Progenitor cell of endocrine pancreas (in vitro differentiated cells): ENCODE results near the gene HMCES. TPM values are rescaled to one million over a fixed set of nuclear protein-coding genes. Genes with fewer than 3 reads are reported as not detected.

ENCODE experiments used
- DNase-seq: peaks from one replicate; pipeline ENCODE4 v3.0.0; 2021; ENCODE audit warnings: low spot score; ENCODE audit not compliant: unreplicated experiment
- H3K27ac Mint-ChIP-seq: 2 replicates; pipeline ENCODE4 v1.8.0; 2021; ENCODE audit warnings: mild to moderate bottlenecking, moderate library complexity, mixed read lengths
- H3K27me3 Mint-ChIP-seq: 2 replicates; pipeline ENCODE4 v1.8.0; 2021; ENCODE audit warnings: mixed read lengths
- H3K36me3 Mint-ChIP-seq: 2 replicates; pipeline ENCODE4 v1.8.0; 2022; ENCODE audit warnings: mixed read lengths; ENCODE audit not compliant: insufficient read depth
- H3K4me1 Mint-ChIP-seq: 2 replicates; pipeline ENCODE4 v1.8.0; 2021; ENCODE audit warnings: low read depth, mixed read lengths
- H3K4me3 Mint-ChIP-seq: 2 replicates; pipeline ENCODE4 v1.8.0; 2021; ENCODE audit warnings: low read depth, mild to moderate bottlenecking, moderate library complexity, mixed read lengths
- H3K9me3 Mint-ChIP-seq: 2 replicates; pipeline ENCODE4 v1.8.0; 2021; ENCODE audit warnings: low read depth, mixed read lengths
- microRNA-seq: library from miRNA; unstranded; fragments of <30 nt; microRNA quantifications from one replicate; pipeline ENCODE4 v1.1.0, GENCODE V29; 2020; ENCODE audit warnings: borderline number of aligned reads; ENCODE audit not compliant: unreplicated experiment
- total RNA-seq: library from RNA; stranded (reverse); gene quantifications from 2 replicates; pipeline ENCODE4 v1.2.1, GENCODE V29; 2021
- TF ChIP-seq, protein P1 (sequence below): fragments of 200-600 bp; sonication (generic); IDR thresholded peaks from one replicate; pipeline ENCODE4 v1.5.0; 2021; ENCODE audit warnings: antibody characterized with exemption, mild to moderate bottlenecking; ENCODE audit not compliant: unreplicated experiment

HMCES gene
- total RNA-seq, 1 donor from 2014 or later, result 35.3 TPM

DNA sequence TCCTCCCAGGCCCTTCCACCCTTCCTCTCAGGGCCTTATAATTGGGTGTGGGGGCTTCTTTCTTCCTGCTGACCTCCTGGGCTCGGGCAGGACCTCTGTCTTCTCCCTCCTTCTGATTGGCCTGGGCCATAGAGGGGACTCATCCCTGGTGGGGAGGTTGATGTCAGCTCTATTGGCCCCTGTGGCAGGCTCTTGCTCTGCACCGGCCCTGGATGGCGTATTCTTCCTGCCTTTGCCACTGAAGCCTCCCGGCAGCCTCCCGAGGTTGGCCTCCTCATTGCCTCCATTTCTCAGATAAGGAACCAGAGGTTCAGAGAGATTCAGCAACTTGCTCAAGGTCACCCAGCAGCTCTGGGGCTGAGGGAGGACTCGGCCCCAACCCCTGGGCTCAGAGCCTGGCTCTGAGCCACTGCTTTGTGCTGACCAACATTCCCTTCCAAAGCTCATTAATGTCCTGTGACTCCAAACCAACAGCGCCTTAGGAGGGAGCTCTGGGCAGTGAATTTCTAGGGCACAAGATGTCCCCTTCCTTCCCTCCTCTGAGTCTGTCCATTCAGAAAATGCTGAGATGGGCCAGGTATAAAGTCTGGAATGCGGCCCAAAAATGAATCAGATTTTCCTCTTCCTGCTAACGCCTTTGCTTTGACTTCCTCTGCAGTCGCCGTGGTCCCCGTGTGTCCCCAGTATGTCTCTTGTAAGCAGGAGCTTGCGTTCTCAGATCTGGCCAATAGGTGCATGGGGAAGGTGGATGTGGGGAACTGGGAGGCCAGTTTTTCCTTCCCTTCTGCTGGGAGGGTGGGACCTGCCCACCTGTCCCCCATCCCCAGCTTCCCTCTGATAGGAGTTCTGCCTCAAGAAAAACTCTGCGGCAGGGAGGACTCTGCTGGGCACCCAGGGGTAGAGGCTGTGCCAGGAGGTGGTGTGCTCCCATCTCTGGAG is 74.2 kb downstream of the HMCES start:
- no peaks in the 10 kb centered on the region for H3K9me3 Mint-ChIP-seq
- no peak overlapping the region for H3K4me3 Mint-ChIP-seq
- H3K27me3 Mint-ChIP-seq, result peaks cover 3% of the 10 kb centered on the region
- H3K36me3 Mint-ChIP-seq, result no peaks in the 10 kb centered on the region
- TF ChIP-seq, protein P1, sequence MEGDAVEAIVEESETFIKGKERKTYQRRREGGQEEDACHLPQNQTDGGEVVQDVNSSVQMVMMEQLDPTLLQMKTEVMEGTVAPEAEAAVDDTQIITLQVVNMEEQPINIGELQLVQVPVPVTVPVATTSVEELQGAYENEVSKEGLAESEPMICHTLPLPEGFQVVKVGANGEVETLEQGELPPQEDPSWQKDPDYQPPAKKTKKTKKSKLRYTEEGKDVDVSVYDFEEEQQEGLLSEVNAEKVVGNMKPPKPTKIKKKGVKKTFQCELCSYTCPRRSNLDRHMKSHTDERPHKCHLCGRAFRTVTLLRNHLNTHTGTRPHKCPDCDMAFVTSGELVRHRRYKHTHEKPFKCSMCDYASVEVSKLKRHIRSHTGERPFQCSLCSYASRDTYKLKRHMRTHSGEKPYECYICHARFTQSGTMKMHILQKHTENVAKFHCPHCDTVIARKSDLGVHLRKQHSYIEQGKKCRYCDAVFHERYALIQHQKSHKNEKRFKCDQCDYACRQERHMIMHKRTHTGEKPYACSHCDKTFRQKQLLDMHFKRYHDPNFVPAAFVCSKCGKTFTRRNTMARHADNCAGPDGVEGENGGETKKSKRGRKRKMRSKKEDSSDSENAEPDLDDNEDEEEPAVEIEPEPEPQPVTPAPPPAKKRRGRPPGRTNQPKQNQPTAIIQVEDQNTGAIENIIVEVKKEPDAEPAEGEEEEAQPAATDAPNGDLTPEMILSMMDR, result no peak
- DNase-seq, result no peak
- H3K27ac Mint-ChIP-seq, result no peak overlapping the region
- no peaks in the 10 kb centered on the region for H3K4me1 Mint-ChIP-seq

DNA sequence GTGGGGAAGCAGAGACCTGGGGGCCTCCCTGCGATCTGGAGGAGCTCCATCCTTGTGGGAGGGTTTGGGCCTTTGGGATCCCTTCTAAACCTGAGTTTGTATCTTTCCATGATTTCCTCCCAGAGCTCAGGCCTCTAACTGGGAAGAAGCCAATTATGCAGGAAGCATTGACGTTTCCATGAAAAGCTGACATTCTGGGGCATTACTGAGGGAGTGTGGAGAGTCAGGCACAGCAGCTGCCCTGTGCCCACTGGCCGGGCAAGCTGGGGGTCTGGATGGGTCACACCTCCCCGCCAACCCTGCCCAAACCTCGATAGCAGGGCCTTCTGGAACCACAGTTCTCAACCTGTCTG is 74.9 kb downstream of the HMCES start:
- TF ChIP-seq, protein P1, result no peak
- no peak for DNase-seq

More for the DNA sequence above, 74.9 kb downstream of the HMCES start:
- Mint-ChIP-seq H3K27me3 (peaks cover 3% of the 10 kb centered on the region), H3K36me3 (no peaks in the 10 kb centered on the region), H3K4me3 (no peak overlapping the region), H3K27ac (no peak overlapping the region), H3K4me1 (no peaks in the 10 kb centered on the region), H3K9me3 (no peaks in the 10 kb centered on the region)

Small RNA genes within 50 kb of the gene (microRNA-seq; reads per million reads assigned to microRNA genes)
- gene MIR6826, result not detected

Other genes starting within 250 kb of the HMCES start
- gene GP9, start 218.1 kb upstream of the HMCES start, total RNA-seq, result not detected in 2 replicates
- gene RAB43, start 157.1 kb upstream of the HMCES start, total RNA-seq, result 23.8 and 24.3 TPM in 2 replicates
- 34.0 and 37.4 TPM in 2 replicates for gene ISY1, start 117.8 kb upstream of the HMCES start, total RNA-seq
- 192 and 194 TPM in 2 replicates for gene CNBP, start 95.0 kb upstream of the HMCES start, total RNA-seq
- gene COPG1, start 29.3 kb upstream of the HMCES start, total RNA-seq, result 141 and 145 TPM in 2 replicates
- gene EFCAB12, start 149.8 kb downstream of the HMCES start, total RNA-seq, result 6.6 and 6.8 TPM in 2 replicates
- 32.5 and 37.1 TPM in 2 replicates for gene MBD4, start 161.1 kb downstream of the HMCES start, total RNA-seq
- gene IFT122, start 161.4 kb downstream of the HMCES start, total RNA-seq, result 69.6 and 75.6 TPM in 2 replicates
- 0.10 TPM in 1 of 2 replicates, not detected in the other for gene RHO, start 249.8 kb downstream of the HMCES start, total RNA-seq